Gastrocnemius medialis (tissue), 4 donors: ENCODE measurements around the gene ITGAV. TPM values are rescaled to one million over a fixed set of nuclear protein-coding genes. Genes with fewer than 3 reads are reported as not detected.

ENCODE experiments used
- ATAC-seq, 2 donors: fragments of 150-250 bp; one replicate each; pipeline ENCODE4 v1.9.1; 2016
- DNase-seq, 2 donors: peaks; one replicate each; pipeline ENCODE4 v3.0.0-alpha.2; 2019
- H3K27ac ChIP-seq, 4 donors: fragments of 200-600 bp; sonication (generic); 1 replicate in 1 of 4; 2 replicates in 3 of 4; pipeline ENCODE4 v1.5.1; 2016 to 2018; ENCODE audit warnings: mild to moderate bottlenecking in 2 of 4, moderate library complexity in 1 of 4
- H3K27me3 ChIP-seq, 3 donors: fragments of 200-600 bp; sonication (generic) in 2 of 3; 1 replicate in 1 of 3; 2 replicates in 2 of 3; pipeline versions ENCODE4 v1.5.1 to v1.6.0; 2016 to 2019; ENCODE audit warnings: mild to moderate bottlenecking in 1 of 3, moderate library complexity in 1 of 3
- H3K36me3 ChIP-seq, 2 donors: fragments of 200-600 bp; sonication (generic) in 1 of 2; one replicate each; pipeline ENCODE4 v1.5.1; 2017 to 2018
- H3K4me1 ChIP-seq, 2 donors: fragments of 200-600 bp; sonication (generic) in 1 of 2; one replicate each; pipeline ENCODE4 v1.5.1; 2016 to 2017; ENCODE audit warnings: mild to moderate bottlenecking in 2 of 2
- H3K4me3 ChIP-seq, 4 donors: fragments of 200-600 bp; sonication (generic) in 3 of 4; 1 replicate in 1 of 4; 2 replicates in 3 of 4; pipeline ENCODE4 v1.5.1; 2016 to 2019; ENCODE audit warnings: mild to moderate bottlenecking in 2 of 4
- H3K9me3 ChIP-seq, 3 donors: fragments of 200-600 bp; sonication (generic) in 2 of 3; 1 replicate in 1 of 3; 2 replicates in 2 of 3; pipeline ENCODE4 v1.5.1; 2016 to 2019
- CTCF ChIP-seq, 5 experiments: fragments of 450-650 bp in 3 of 5; fragments of 200-600 bp in 2 of 5; sonication (generic) in 2 of 5; IDR thresholded peaks in 4 of 5; conservative IDR thresholded peaks in 1 of 5; 1 replicate in 4 of 5; 2 replicates in 1 of 5; pipeline ENCODE4 v1.5.1; 2016 to 2019; ENCODE audit warnings: antibody characterized with exemption in 5 of 5, mild to moderate bottlenecking in 3 of 5, moderate library complexity in 3 of 5
- POLR2A ChIP-seq, 2 donors: fragments of 450-650 bp; IDR thresholded peaks; one replicate each; pipeline ENCODE4 v1.6.1; 2017; ENCODE audit warnings: antibody characterized with exemption in 2 of 2, mild to moderate bottlenecking in 2 of 2, moderate library complexity in 2 of 2
- in situ Hi-C, 4 donors: fragments of 200-750 bp; cut with MboI; loops; one replicate each; pipeline versions ENCODE4 v1.15.0 to v1.8.0; 2017; ENCODE audit warnings: low sequenced_read_pairs in 4 of 4
- intact Hi-C: fragments of 100-400 bp; cut with DNase I; formaldehyde crosslinking; loops from one replicate; pipeline ENCODE4 v1.15.1; 2023; ENCODE audit warnings: low total_unique reads
- total RNA-seq, 4 donors: library from RNA; depleted of rRNA; stranded (reverse); fragments of >200 nt; gene quantifications; one replicate each; pipeline versions ENCODE4 v1.1.0 to v1.2.3, GENCODE V29; 2016

ITGAV gene
- total RNA-seq, 4 donors from 2014 or later = 30.0 to 63.1 (median 47.4) TPM

GRCh38 chr2:186582698-186583097 lies 7.2 kb upstream of the ITGAV start:
- Histone ChIP-seq H3K9me3 (no peaks in the 10 kb centered on the region), H3K27ac (no peak overlapping the region), H3K4me1 (no peaks in the 10 kb centered on the region), H3K4me3 (no peak overlapping the region), H3K36me3 (no peaks in the 10 kb centered on the region), H3K27me3 (no peaks in the 10 kb centered on the region)
- DNase-seq (no peak), ATAC-seq (no peak)
- no peak for TF ChIP-seq POLR2A (IDR thresholded peaks at IDR 0.05)
- no peak for TF ChIP-seq CTCF (IDR thresholded peaks at IDR 0.05 in 4 of 5, conservative IDR thresholded peaks at IDR 0.05 in 1 of 5)
- in situ Hi-C loops = loop anchor here in 1 of 4 donors (10.0 kb wide), 1 partner anchor 88 kb away; no protein-coding TSS in a partner anchor
- intact Hi-C loops = no loop called here

- ATAC-seq (no peak), DNase-seq (no peak)
- TF ChIP-seq CTCF (IDR thresholded peaks at IDR 0.05 in 4 of 5, conservative IDR thresholded peaks at IDR 0.05 in 1 of 5) (no peak), POLR2A (IDR thresholded peaks at IDR 0.05) (no peak)
- H3K27ac ChIP-seq = no peak overlapping the region
- H3K9me3 ChIP-seq = no peaks in the 10 kb centered on the region
- H3K27me3 ChIP-seq = no peaks in the 10 kb centered on the region
- intact Hi-C loops (no loop called here), in situ Hi-C loops (loop anchor here in 1 of 4 donors (10.0 kb wide), 1 partner anchor 89 kb away; no protein-coding TSS in a partner anchor)
- H3K4me3 ChIP-seq = no peak overlapping the region
- peaks cover 0 to 3% of the 10 kb centered on the region in 2 donors for H3K4me1 ChIP-seq
- no peaks in the 10 kb centered on the region for H3K36me3 ChIP-seq
Observed at GRCh38 chr2:186584053-186584452, 5.8 kb upstream of the ITGAV start.

- Histone ChIP-seq H3K36me3 (no peaks in the 10 kb centered on the region), H3K27me3 (no peaks in the 10 kb centered on the region), H3K4me3 (no peak overlapping the region), H3K4me1 (peaks cover 12 to 26% of the 10 kb centered on the region in 2 donors), H3K9me3 (no peaks in the 10 kb centered on the region), H3K27ac (no peak overlapping the region)
- ATAC-seq (no peak), DNase-seq (no peak)
- TF ChIP-seq CTCF (IDR thresholded peaks at IDR 0.05 in 4 of 5, conservative IDR thresholded peaks at IDR 0.05 in 1 of 5) (no peak), POLR2A (IDR thresholded peaks at IDR 0.05) (no peak)
- intact Hi-C loops = loop anchor here (5.0 kb wide), 1 partner anchor 81 kb away; no protein-coding TSS in a partner anchor
- in situ Hi-C loops = loop anchor here in 1 of 4 donors (10.0 kb wide), 1 partner anchor 94 kb away; no protein-coding TSS in a partner anchor
Observed at GRCh38 chr2:186588421-186588820, 1.4 kb upstream of the ITGAV start.

- H3K27ac ChIP-seq = peak overlapping the region; percentile 88 to 98 (median 92)
Observed at GRCh38 chr2:186588940-186589611, 780 bp upstream of the ITGAV start.

More at GRCh38 chr2:186588940-186589611, 780 bp upstream of the ITGAV start:
- intact Hi-C loops = loop anchor here (5.0 kb wide), 1 partner anchor 82 kb away; no protein-coding TSS in a partner anchor
- DNase-seq = no peak
- Histone ChIP-seq H3K4me3 (peak overlapping the region; percentile 69 to 98 (median 73)), H3K36me3 (no peaks in the 10 kb centered on the region), H3K27me3 (no peaks in the 10 kb centered on the region), H3K9me3 (no peaks in the 10 kb centered on the region), H3K4me1 (peaks cover 16 to 31% of the 10 kb centered on the region in 2 donors)
- TF ChIP-seq CTCF (IDR thresholded peaks at IDR 0.05 in 4 of 5, conservative IDR thresholded peaks at IDR 0.05 in 1 of 5) = no peak
- TF ChIP-seq POLR2A (IDR thresholded peaks at IDR 0.05) = no peak
- ATAC-seq = no peak
- in situ Hi-C loops = loop anchor here in 1 of 4 donors (10.0 kb wide), 1 partner anchor 94 kb away; no protein-coding TSS in a partner anchor
